K562 (cell line): ENCODE results near the gene UNKL. TPM values are rescaled to one million over a fixed set of nuclear protein-coding genes. Genes with fewer than 3 reads are reported as not detected.

Experiments used
- GABPA ChIP-seq: fragments of 200-800 bp; sonication (Bioruptor generic); conservative IDR thresholded peaks from 2 replicates; pipeline ENCODE4 v1.6.1; 2016; ENCODE audit warnings: low read depth, missing genetic modification characterization, missing compliant biosample characterization
- MXI1 ChIP-seq: IDR thresholded peaks from 2 replicates; pipeline ENCODE4 v1.6.1; 2011; ENCODE audit warnings: low read depth, mild to moderate bottlenecking, improper control_type of control experiment, low read length
- SMAD1 ChIP-seq: fragments of 150-350 bp; IDR thresholded peaks from 2 replicates; pipeline ENCODE4 v1.6.1; 2014; ENCODE audit warnings: low read length, low read depth; ENCODE audit not compliant: partially characterized antibody
- SMC3 ChIP-seq: conservative IDR thresholded peaks from 2 replicates; pipeline ENCODE4 v1.6.1; 2011; ENCODE audit warnings: low read depth, low read length, improper control_type of control experiment; ENCODE audit not compliant: insufficient read depth
- TEAD1 ChIP-seq, 2 experiments: fragments of 450-650 bp in 1 of 2; sonication (generic) in 1 of 2; formaldehyde crosslinking; IDR thresholded peaks; 2 replicates each; pipeline versions ENCODE4 v1.4.0 to v1.8.0; 2020 to 2022; ENCODE audit warnings: mild to moderate bottlenecking in 2 of 2, missing genetic modification reagents in 1 of 2
- ZNF146 ChIP-seq: IDR thresholded peaks from one replicate; pipeline ENCODE4 v1.6.1; 2018; ENCODE audit warnings: missing compliant biosample characterization; ENCODE audit not compliant: unreplicated experiment
- ZNF696 ChIP-seq: fragments of 250-450 bp; sonication (Bioruptor Pico); conservative IDR thresholded peaks from 2 replicates; pipeline ENCODE4 v1.4.0; 2020; ENCODE audit warnings: mild to moderate bottlenecking, moderate library complexity
- polyA plus RNA-seq, 8 experiments: library from polyadenylated mRNA; depleted of rRNA in 4 of 8; stranded (reverse) in 5 of 8; unstranded in 3 of 8; fragments of >200 nt; fragmentation: Nextera tagmentation in 2 of 8; fragmentation: Illumina TruSeq in 1 of 8; extraction: Ambion mirVana in 2 of 8; extraction: Trizol in 1 of 8; gene quantifications; 2 replicates each; pipeline versions ENCODE4 v1.2.1 to v1.2.3, GENCODE V29; 2011 to 2014; ENCODE audit warnings: inconsistent platforms in 1 of 8, missing spikeins in 1 of 8
- total RNA-seq, 7 experiments: library from RNA; depleted of rRNA in 6 of 7; stranded (reverse); fragments of >200 nt in 6 of 7; fragmentation: Illumina TruSeq in 2 of 7; extraction: Trizol in 2 of 7; gene quantifications; 2 replicates each; pipeline versions ENCODE4 v1.2.1 to v1.2.3, GENCODE V29; 2011 to 2021; ENCODE audit warnings: low replicate concordance in 1 of 7
- TF ChIP-seq, protein P1 (sequence below): fragments of 450-650 bp; IDR thresholded peaks from 2 replicates; pipeline ENCODE4 v1.6.1; 2016; ENCODE audit warnings: mild to moderate bottlenecking
- TF ChIP-seq, protein P2 (sequence below): fragments of 250-450 bp; sonication (Bioruptor Pico); IDR thresholded peaks from 2 replicates; pipeline ENCODE4 v1.8.0; 2022; ENCODE audit warnings: inconsistent platforms
- TF ChIP-seq, protein P3 (sequence below): fragments of 250-450 bp; sonication (Bioruptor Pico); IDR thresholded peaks from 2 replicates; pipeline ENCODE4 v1.4.0; 2020; ENCODE audit warnings: mild to moderate bottlenecking, moderate library complexity
- TF ChIP-seq, protein P4 (sequence below): fragments of 250-450 bp; sonication (Bioruptor Pico); IDR thresholded peaks from 2 replicates; pipeline ENCODE4 v1.4.0; 2020
- TF ChIP-seq, protein P5 (sequence below): fragments of 450-650 bp; conservative IDR thresholded peaks from 2 replicates; pipeline ENCODE4 v1.6.1; 2016; ENCODE audit warnings: missing genetic modification characterization, low read depth, mild to moderate bottlenecking, missing compliant biosample characterization, moderate library complexity

UNKL gene
- total and polyA plus RNA-seq, 9 of the 15 experiments (the other 6 are each of a cell fraction or from before 2014, with no cell fraction given), result 0.37 to 30.2 (median 5.1) TPM

DNA sequence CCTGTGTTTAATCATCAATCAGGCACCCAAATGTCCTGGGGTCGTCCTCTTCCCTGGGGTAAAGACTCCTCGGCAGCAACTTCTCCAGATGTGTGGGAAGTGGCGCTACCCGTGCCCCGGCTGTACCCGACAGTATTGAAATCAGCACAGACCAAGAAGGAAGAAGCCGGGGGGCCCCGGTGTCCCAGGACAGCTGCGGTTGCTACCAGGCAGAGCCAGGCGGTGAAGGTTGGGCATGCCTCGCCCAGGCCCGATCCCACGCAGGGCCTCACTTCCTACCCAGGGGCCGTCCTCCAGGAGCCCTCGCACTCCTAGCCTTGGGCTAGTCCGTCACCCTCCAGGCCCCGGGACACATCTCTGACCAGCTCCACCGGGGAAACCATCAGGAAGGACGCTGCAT lies 38.8 kb upstream of the UNKL start (continued):
- TF ChIP-seq, protein P1, sequence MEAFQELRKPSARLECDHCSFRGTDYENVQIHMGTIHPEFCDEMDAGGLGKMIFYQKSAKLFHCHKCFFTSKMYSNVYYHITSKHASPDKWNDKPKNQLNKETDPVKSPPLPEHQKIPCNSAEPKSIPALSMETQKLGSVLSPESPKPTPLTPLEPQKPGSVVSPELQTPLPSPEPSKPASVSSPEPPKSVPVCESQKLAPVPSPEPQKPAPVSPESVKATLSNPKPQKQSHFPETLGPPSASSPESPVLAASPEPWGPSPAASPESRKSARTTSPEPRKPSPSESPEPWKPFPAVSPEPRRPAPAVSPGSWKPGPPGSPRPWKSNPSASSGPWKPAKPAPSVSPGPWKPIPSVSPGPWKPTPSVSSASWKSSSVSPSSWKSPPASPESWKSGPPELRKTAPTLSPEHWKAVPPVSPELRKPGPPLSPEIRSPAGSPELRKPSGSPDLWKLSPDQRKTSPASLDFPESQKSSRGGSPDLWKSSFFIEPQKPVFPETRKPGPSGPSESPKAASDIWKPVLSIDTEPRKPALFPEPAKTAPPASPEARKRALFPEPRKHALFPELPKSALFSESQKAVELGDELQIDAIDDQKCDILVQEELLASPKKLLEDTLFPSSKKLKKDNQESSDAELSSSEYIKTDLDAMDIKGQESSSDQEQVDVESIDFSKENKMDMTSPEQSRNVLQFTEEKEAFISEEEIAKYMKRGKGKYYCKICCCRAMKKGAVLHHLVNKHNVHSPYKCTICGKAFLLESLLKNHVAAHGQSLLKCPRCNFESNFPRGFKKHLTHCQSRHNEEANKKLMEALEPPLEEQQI, result no peak
- no peak for TF ChIP-seq GABPA (tag)
- TF ChIP-seq SMC3, result no peak
- no peak for TF ChIP-seq ZNF696 (CRISPR knock-in tag)
- TF ChIP-seq SMAD1, result no peak
- TF ChIP-seq ZNF146 (CRISPR knock-in tag), result no peak
- TF ChIP-seq, protein P2, sequence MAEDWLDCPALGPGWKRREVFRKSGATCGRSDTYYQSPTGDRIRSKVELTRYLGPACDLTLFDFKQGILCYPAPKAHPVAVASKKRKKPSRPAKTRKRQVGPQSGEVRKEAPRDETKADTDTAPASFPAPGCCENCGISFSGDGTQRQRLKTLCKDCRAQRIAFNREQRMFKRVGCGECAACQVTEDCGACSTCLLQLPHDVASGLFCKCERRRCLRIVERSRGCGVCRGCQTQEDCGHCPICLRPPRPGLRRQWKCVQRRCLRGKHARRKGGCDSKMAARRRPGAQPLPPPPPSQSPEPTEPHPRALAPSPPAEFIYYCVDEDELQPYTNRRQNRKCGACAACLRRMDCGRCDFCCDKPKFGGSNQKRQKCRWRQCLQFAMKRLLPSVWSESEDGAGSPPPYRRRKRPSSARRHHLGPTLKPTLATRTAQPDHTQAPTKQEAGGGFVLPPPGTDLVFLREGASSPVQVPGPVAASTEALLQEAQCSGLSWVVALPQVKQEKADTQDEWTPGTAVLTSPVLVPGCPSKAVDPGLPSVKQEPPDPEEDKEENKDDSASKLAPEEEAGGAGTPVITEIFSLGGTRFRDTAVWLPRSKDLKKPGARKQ (CRISPR knock-in tag), result no peak
- TF ChIP-seq, protein P3, sequence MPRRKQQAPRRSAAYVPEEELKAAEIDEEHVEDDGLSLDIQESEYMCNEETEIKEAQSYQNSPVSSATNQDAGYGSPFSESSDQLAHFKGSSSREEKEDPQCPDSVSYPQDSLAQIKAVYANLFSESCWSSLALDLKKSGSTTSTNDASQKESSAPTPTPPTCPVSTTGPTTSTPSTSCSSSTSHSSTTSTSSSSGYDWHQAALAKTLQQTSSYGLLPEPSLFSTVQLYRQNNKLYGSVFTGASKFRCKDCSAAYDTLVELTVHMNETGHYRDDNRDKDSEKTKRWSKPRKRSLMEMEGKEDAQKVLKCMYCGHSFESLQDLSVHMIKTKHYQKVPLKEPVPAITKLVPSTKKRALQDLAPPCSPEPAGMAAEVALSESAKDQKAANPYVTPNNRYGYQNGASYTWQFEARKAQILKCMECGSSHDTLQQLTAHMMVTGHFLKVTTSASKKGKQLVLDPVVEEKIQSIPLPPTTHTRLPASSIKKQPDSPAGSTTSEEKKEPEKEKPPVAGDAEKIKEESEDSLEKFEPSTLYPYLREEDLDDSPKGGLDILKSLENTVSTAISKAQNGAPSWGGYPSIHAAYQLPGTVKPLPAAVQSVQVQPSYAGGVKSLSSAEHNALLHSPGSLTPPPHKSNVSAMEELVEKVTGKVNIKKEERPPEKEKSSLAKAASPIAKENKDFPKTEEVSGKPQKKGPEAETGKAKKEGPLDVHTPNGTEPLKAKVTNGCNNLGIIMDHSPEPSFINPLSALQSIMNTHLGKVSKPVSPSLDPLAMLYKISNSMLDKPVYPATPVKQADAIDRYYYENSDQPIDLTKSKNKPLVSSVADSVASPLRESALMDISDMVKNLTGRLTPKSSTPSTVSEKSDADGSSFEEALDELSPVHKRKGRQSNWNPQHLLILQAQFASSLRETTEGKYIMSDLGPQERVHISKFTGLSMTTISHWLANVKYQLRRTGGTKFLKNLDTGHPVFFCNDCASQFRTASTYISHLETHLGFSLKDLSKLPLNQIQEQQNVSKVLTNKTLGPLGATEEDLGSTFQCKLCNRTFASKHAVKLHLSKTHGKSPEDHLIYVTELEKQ (CRISPR knock-in tag), result no peak
- TF ChIP-seq MXI1, result no peak
- TF ChIP-seq, protein P4, sequence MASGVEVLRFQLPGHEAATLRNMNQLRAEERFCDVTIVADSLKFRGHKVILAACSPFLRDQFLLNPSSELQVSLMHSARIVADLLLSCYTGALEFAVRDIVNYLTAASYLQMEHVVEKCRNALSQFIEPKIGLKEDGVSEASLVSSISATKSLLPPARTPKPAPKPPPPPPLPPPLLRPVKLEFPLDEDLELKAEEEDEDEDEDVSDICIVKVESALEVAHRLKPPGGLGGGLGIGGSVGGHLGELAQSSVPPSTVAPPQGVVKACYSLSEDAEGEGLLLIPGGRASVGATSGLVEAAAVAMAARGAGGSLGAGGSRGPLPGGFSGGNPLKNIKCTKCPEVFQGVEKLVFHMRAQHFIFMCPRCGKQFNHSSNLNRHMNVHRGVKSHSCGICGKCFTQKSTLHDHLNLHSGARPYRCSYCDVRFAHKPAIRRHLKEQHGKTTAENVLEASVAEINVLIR, result no peak
- TF ChIP-seq, protein P5, sequence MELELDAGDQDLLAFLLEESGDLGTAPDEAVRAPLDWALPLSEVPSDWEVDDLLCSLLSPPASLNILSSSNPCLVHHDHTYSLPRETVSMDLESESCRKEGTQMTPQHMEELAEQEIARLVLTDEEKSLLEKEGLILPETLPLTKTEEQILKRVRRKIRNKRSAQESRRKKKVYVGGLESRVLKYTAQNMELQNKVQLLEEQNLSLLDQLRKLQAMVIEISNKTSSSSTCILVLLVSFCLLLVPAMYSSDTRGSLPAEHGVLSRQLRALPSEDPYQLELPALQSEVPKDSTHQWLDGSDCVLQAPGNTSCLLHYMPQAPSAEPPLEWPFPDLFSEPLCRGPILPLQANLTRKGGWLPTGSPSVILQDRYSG (tag), result no peak
- TF ChIP-seq TEAD1 (CRISPR knock-in tag; IDR thresholded peaks at IDR 0.05), result no peak
